SJCRH30 (cell line): ENCODE results near the gene SEC24D. TPM values are rescaled to one million over a fixed set of nuclear protein-coding genes. Genes with fewer than 3 reads are reported as not detected.
A peak's percentile ranks its signal among the peaks of the same experiment; 100 is the strongest.

Experiments
- DNase-seq, 2 experiments: peaks; one replicate each; pipeline ENCODE4 v3.0.0-alpha.2; 2015 to 2020
- H3K27ac ChIP-seq: fragments of 250-450 bp; sonication (Bioruptor Pico); 2 replicates; pipeline ENCODE4 v1.5.1; 2020; ENCODE audit warnings: mild to moderate bottlenecking, moderate library complexity
- H3K27me3 ChIP-seq: fragments of 250-450 bp; sonication (Bioruptor Pico); 2 replicates; pipeline ENCODE4 v1.5.1; 2020; ENCODE audit warnings: mild to moderate bottlenecking, moderate library complexity
- H3K36me3 ChIP-seq: fragments of 250-450 bp; sonication (Bioruptor Pico); 2 replicates; pipeline ENCODE4 v1.5.1; 2020; ENCODE audit warnings: mild to moderate bottlenecking, moderate library complexity
- H3K4me1 ChIP-seq: fragments of 250-450 bp; sonication (Bioruptor Pico); 2 replicates; pipeline ENCODE4 v1.5.1; 2020; ENCODE audit warnings: mild to moderate bottlenecking, moderate library complexity
- H3K4me3 ChIP-seq: fragments of 250-450 bp; sonication (Bioruptor Pico); 2 replicates; pipeline ENCODE4 v1.5.1; 2020; ENCODE audit warnings: mild to moderate bottlenecking, moderate library complexity
- H3K9me3 ChIP-seq: fragments of 250-450 bp; sonication (Bioruptor Pico); replicated peaks from 2 replicates; pipeline ENCODE4 v1.5.1; 2020; ENCODE audit warnings: mild to moderate bottlenecking, moderate library complexity
- total RNA-seq: library from RNA; depleted of rRNA; stranded (reverse); fragments of >200 nt; shearing (Covaris generic); gene quantifications from 2 replicates; pipeline ENCODE4 v1.2.3, GENCODE V29; 2014

SEC24D gene
- total RNA-seq, 1 experiment from 2014 or later, result 25.9 TPM

DNA sequence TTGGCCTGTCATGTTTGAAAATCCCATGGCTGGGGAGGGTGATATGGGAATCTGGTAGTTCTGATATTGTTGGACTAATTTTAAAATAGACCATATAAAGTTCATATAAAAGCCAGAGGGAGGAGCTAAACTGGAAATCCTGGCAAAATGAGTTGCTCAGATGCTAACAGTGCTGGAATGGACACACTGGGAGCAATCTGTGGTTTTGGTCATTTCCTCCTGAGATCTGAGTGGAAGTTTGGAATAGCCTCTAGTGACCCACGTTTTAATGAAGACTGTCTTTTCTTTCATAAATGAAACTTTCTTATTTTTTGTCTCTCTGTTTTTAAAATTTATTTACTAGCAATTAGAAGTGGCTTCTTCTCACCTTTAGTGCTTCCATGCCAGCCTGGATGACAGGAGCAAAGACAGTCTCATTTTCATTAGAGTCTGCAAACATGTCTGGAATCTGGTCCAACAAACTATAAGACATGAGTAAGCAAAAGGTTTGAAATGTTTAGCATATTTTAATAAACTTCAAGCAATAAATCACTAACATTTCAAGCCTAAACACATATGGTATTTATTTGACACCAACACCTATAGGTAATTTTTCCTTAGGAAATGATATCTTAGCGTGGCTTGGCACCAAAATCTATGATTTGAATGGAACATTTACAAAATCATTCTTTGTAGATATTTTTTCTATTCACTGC, 84.2 kb downstream of the SEC24D start:
- H3K27ac ChIP-seq, result no peak overlapping the region
- no peaks in the 10 kb centered on the region for H3K27me3 ChIP-seq
- no peak overlapping the region for H3K4me3 ChIP-seq
- H3K4me1 ChIP-seq, result peaks cover 19% of the 10 kb centered on the region
- no peaks in the 10 kb centered on the region for H3K9me3 ChIP-seq
- peaks cover 9% of the 10 kb centered on the region; the same call in 1 of the 2 replicates for H3K36me3 ChIP-seq
- DNase-seq, result no peak

DNA sequence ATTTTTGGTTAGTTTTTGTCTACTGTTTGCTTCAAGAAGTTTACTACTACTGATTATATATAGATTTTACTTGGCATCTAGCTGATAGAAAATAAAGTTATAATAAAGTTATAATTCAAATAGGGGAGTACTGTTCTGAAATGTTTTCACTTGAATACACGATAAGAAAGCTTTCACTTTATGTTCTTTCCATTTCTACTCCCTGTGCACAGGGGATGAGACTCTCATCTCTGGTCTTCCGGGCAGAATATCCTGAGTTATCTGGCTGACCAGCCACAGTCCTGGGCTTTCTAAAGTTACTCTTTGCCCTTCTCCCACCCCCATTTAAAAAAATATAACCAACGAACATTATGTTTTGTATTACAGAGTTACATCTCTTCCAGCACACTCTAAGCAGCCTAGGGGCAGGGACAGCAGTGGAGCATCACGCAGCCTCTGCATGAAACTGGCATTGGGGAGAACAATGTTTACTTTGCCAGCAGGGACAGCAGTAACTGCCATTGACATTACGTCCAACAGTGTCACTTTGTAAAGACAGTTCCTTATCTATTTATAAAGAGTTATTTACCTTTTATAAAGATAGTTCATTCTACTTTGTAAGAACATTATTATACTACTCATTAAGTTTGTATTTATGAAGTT, 86.5 kb downstream of the SEC24D start:
- H3K4me3 ChIP-seq, result no peak overlapping the region
- no peaks in the 10 kb centered on the region for H3K9me3 ChIP-seq
- no peaks in the 10 kb centered on the region for H3K27me3 ChIP-seq
- no peak for DNase-seq
- peaks cover 15% of the 10 kb centered on the region for H3K36me3 ChIP-seq
- no peak overlapping the region for H3K27ac ChIP-seq
- peaks cover 19% of the 10 kb centered on the region for H3K4me1 ChIP-seq

- no peak overlapping the region for H3K27ac ChIP-seq
- H3K27me3 ChIP-seq, result no peaks in the 10 kb centered on the region
- H3K4me3 ChIP-seq, result no peak overlapping the region
- no peaks in the 10 kb centered on the region for H3K4me1 ChIP-seq
- no peak for DNase-seq
- H3K36me3 ChIP-seq, result peaks cover 15% of the 10 kb centered on the region
- H3K9me3 ChIP-seq, result no peaks in the 10 kb centered on the region
These were observed 89.5 kb downstream of the SEC24D start for GRCh38 chr4:118746251-118746919.

- Histone ChIP-seq H3K4me3 (no peak overlapping the region), H3K36me3 (peaks cover 13% of the 10 kb centered on the region), H3K4me1 (no peaks in the 10 kb centered on the region), H3K27ac (no peak overlapping the region), H3K27me3 (no peaks in the 10 kb centered on the region), H3K9me3 (no peaks in the 10 kb centered on the region)
- no peak for DNase-seq
These were observed 90.6 kb downstream of the SEC24D start for GRCh38 chr4:118745357-118745756.

DNA sequence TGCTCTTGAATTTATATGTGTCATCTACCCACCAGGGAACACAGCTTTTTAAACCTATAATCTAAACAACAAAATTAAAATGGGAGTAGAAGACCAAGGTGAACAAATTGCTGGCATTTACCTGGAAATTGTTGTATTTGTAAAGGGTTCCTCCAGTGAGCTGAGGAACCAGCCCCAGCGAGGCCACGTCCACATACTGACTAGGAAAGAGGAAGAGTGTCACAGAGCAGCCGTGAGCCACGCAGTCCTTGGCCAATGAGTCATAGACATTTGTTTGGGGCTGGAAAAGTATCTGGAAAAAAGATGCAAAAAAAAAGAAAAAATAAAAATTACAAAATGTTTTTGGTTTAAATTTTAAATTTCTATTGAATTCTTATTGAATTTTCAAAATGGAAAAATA, 92.1 kb downstream of the SEC24D start:
- no peaks in the 10 kb centered on the region for H3K4me1 ChIP-seq
- H3K27me3 ChIP-seq, result no peaks in the 10 kb centered on the region
- no peaks in the 10 kb centered on the region for H3K9me3 ChIP-seq
- H3K4me3 ChIP-seq, result no peak overlapping the region
- peaks cover 13% of the 10 kb centered on the region for H3K36me3 ChIP-seq
- no peak for DNase-seq
- H3K27ac ChIP-seq, result no peak overlapping the region

DNA sequence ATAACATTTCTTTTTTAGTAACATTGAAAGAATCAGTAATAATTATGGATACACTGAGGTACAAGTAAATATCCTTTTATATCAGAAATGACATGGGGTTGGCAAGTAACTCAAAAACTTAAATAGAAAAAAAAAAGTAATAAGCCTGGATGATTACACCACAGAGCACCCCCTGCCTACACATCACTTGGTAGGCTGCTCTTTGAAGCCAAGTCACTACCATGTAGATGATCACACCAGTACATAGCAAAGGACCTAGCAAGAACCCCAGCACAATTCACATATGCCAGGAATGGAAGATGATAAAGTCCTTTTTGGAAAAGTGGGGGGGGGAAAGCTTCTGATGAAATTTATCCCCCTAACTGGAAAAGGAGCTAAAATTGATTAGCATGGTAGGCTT, 93.9 kb downstream of the SEC24D start:
- no peak overlapping the region for H3K27ac ChIP-seq
- no peak overlapping the region for H3K4me3 ChIP-seq
- DNase-seq, result no peak
- no peaks in the 10 kb centered on the region for H3K4me1 ChIP-seq
- peaks cover 13% of the 10 kb centered on the region for H3K36me3 ChIP-seq
- no peaks in the 10 kb centered on the region for H3K9me3 ChIP-seq
- H3K27me3 ChIP-seq, result no peaks in the 10 kb centered on the region

DNA sequence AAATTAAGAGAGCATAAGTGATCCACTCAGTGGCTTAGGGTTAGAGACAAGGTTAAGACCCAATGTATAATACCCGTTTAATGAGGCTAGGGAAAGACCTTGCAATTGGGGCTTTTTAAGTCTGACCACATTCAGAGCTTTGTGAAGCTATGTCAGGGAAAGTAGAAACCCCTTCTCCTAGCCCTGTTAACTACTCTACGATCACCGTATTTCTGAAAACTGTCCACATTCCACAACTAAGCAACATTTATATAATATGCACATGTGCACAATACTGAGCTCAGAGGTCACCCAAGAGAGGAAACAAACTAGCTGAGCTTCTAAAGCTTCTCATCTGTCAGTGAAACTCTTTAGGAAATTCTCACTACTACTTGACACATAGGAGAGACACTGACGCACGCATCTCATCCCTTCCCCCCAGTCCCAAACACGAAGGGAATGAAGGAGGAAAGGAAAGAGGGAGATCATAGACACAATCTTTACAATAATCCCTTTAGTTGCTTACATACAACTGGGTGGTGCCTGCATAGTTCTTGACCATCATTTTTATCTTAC, 94.5 kb downstream of the SEC24D start:
- H3K27ac ChIP-seq, result no peak overlapping the region
- H3K4me3 ChIP-seq, result no peak overlapping the region
- no peaks in the 10 kb centered on the region for H3K4me1 ChIP-seq
- H3K9me3 ChIP-seq, result no peaks in the 10 kb centered on the region
- H3K27me3 ChIP-seq, result no peaks in the 10 kb centered on the region
- DNase-seq, result no peak
- H3K36me3 ChIP-seq, result peaks cover 13% of the 10 kb centered on the region

GRCh38 chr4:118740869-118741268, 95.1 kb downstream of the SEC24D start:
- peaks cover 13% of the 10 kb centered on the region for H3K36me3 ChIP-seq

DNA sequence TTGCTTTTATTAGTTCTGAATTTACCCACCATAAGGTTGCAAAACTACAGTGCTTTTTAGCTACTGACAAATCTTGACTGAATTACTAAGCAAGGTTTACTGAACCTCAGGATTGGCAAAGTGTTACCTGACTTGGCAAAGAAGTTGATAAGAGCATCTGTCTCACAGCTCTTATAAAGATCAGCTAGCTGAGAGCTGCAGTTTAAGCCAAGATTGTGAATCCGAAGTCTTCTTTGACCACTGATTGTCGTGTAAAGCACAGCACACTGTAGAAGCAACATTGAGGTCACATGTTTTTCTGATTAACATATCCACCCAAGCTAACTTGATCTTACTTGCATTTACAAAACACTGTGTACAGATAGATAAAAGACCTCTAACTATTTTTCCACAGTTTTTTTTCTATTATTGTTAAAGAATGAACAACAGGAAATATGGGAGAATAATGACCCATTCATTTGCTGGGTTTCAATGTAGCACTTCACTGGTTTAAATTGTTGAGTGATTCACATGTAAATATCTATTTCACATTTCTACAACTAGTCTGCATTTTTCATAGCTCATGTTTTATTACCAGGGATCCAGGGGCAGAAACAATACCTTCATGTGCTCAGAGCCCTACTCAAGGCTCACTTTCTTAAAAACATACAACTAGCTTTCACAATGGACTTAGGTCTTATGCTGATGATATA, 96.8 kb downstream of the SEC24D start:
- H3K36me3 ChIP-seq, result peaks cover 4% of the 10 kb centered on the region
- H3K27me3 ChIP-seq, result no peaks in the 10 kb centered on the region
- H3K4me3 ChIP-seq, result no peak overlapping the region
- no peaks in the 10 kb centered on the region for H3K9me3 ChIP-seq
- no peak overlapping the region for H3K27ac ChIP-seq
- no peak for DNase-seq
- H3K4me1 ChIP-seq, result no peaks in the 10 kb centered on the region

More at GRCh38 chr4:118740869-118741268, 95.1 kb downstream of the SEC24D start:
- Histone ChIP-seq H3K27me3 (no peaks in the 10 kb centered on the region), H3K9me3 (no peaks in the 10 kb centered on the region), H3K27ac (no peak overlapping the region), H3K4me1 (no peaks in the 10 kb centered on the region), H3K4me3 (no peak overlapping the region)
- DNase-seq, result peak in 1 of 2 experiments; percentile 41

DNA sequence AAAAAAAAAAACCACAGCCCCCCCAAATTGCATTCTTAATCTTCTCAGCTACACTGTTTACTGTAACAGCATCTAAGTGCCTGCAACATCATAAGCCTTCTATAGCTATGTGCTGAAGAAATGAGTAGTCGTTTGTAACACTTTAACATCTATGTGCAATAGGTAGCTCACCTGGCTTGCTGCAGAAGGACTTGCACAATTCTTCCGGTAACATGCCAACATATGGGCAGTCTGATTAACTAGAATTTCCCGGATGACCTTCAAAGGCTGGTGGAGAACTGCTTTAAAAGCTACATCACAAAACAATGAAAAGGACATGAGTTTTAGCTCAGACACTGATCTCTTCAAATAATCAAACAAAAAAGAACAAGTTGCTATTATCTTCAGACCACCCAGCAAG, 97.8 kb downstream of the SEC24D start:
- H3K9me3 ChIP-seq, result no peaks in the 10 kb centered on the region
- no peaks in the 10 kb centered on the region; the same call in none of the 2 replicates for H3K36me3 ChIP-seq
- H3K4me3 ChIP-seq, result no peak overlapping the region
- no peaks in the 10 kb centered on the region; the same call in 1 of the 2 replicates for H3K4me1 ChIP-seq
- H3K27ac ChIP-seq, result no peak overlapping the region
- no peaks in the 10 kb centered on the region for H3K27me3 ChIP-seq
- DNase-seq, result no peak

DNA sequence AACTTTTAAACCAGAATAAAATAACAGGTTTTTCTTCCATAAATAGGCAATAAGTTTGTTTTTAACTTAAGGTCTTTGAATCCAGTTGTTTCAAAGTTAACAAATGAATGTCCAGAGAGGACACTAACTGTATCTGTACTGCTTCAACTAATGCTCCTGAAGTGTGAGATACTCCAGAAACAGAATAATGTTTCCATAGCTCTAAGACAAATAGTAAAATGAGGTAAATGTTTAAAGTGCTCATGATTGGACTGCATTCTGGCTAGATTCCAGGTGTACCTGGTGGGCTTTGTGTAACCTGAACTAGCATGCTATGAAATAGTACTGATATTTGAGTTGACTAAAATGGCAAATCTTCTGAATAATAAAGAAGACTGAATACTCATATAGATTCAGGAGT, 99.0 kb downstream of the SEC24D start:
- no peak overlapping the region for H3K27ac ChIP-seq
- H3K27me3 ChIP-seq, result no peaks in the 10 kb centered on the region
- no peaks in the 10 kb centered on the region for H3K9me3 ChIP-seq
- no peak for DNase-seq
- H3K4me3 ChIP-seq, result no peak overlapping the region
- no peaks in the 10 kb centered on the region; the same call in none of the 2 replicates for H3K36me3 ChIP-seq
- peaks cover 2% of the 10 kb centered on the region; the same call in 1 of the 2 replicates for H3K4me1 ChIP-seq

GRCh38 chr4:118734491-118735205, 101.3 kb downstream of the SEC24D start:
- no peak for DNase-seq
- no peaks in the 10 kb centered on the region for H3K27me3 ChIP-seq
- no peak overlapping the region for H3K4me3 ChIP-seq
- peaks cover 2% of the 10 kb centered on the region; the same call in 1 of the 2 replicates for H3K4me1 ChIP-seq
- no peak overlapping the region for H3K27ac ChIP-seq
- no peaks in the 10 kb centered on the region for H3K9me3 ChIP-seq
- H3K36me3 ChIP-seq, result peaks cover 3% of the 10 kb centered on the region

GRCh38 chr4:118732591-118733330, 103.2 kb downstream of the SEC24D start:
- Histone ChIP-seq H3K27ac (no peak overlapping the region), H3K4me3 (no peak overlapping the region), H3K27me3 (no peaks in the 10 kb centered on the region), H3K36me3 (peaks cover 10% of the 10 kb centered on the region), H3K9me3 (no peaks in the 10 kb centered on the region), H3K4me1 (peaks cover 2% of the 10 kb centered on the region; the same call in 1 of the 2 replicates)
- DNase-seq, result peak; percentile 19 to 25
